Uterus (tissue), 2 donors: ENCODE results near the gene CPNE9.

Experiments used
- POLR2A ChIP-seq, 2 donors: fragments of 450-650 bp; IDR thresholded peaks; one replicate each; pipeline ENCODE4 v1.6.1; 2016; ENCODE audit warnings: antibody characterized with exemption in 2 of 2, mild to moderate bottlenecking in 1 of 2, moderate library complexity in 1 of 2
- TF ChIP-seq, protein P1 (sequence below), 4 experiments: fragments of 200-600 bp in 2 of 4; fragments of 450-650 bp in 2 of 4; sonication (generic) in 2 of 4; IDR thresholded peaks; one replicate each; pipeline ENCODE4 v1.5.1; 2016 to 2019; ENCODE audit warnings: antibody characterized with exemption in 4 of 4, mild to moderate bottlenecking in 2 of 4, moderate library complexity in 1 of 4

DNA sequence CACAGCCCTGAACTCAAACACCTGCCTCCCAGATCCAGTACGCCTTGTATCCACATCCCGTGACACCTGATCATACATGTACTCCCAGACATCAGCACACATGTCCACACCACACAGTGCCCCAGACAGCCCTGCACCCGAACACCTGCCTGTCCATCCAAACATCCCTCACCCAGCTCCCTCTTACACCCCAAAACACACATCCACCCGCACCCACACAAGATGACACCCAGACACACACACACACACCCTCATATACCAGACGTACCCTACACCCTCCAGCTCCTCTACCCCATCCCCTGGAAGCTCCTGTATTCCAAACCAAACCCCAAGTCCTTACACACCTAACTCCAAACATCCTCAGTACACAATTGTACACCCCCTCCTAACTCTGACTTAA, 65.4 kb downstream of the CPNE9 start:
- TF ChIP-seq, protein P1, sequence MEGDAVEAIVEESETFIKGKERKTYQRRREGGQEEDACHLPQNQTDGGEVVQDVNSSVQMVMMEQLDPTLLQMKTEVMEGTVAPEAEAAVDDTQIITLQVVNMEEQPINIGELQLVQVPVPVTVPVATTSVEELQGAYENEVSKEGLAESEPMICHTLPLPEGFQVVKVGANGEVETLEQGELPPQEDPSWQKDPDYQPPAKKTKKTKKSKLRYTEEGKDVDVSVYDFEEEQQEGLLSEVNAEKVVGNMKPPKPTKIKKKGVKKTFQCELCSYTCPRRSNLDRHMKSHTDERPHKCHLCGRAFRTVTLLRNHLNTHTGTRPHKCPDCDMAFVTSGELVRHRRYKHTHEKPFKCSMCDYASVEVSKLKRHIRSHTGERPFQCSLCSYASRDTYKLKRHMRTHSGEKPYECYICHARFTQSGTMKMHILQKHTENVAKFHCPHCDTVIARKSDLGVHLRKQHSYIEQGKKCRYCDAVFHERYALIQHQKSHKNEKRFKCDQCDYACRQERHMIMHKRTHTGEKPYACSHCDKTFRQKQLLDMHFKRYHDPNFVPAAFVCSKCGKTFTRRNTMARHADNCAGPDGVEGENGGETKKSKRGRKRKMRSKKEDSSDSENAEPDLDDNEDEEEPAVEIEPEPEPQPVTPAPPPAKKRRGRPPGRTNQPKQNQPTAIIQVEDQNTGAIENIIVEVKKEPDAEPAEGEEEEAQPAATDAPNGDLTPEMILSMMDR (IDR thresholded peaks at IDR 0.05) = no peak
- TF ChIP-seq POLR2A (IDR thresholded peaks at IDR 0.05) = no peak
